Measurements from ENCODE around the gene STYX.
"Not testable (repeated sequence)": the region's sequence is repeated elsewhere in the genome, so short reads cannot be mapped to it uniquely, and the experiment has no call there.

Gene STYX

GRCh38 chr14:52703225-52703624 lies 26.7 kb upstream of the STYX start:
- Mint-ChIP-seq H3K36me3 (ENCODE audit: insufficient read depth) (peaks cover 13% of the 10 kb centered on the region), H3K9me3 (no peaks in the 10 kb centered on the region), H3K27me3 (no peaks in the 10 kb centered on the region), H3K27ac (ENCODE audit: low read depth) (no peak overlapping the region), H3K4me3 (no peak overlapping the region), H3K4me1 (peaks cover 21% of the 10 kb centered on the region)
- ATAC-seq (replicated peaks; ENCODE audit: extremely low read depth, poor library complexity, severe bottlenecking) (no peak), DNase-seq (ENCODE audit: low spot score in 2 of 2) (no peak)

DNA sequence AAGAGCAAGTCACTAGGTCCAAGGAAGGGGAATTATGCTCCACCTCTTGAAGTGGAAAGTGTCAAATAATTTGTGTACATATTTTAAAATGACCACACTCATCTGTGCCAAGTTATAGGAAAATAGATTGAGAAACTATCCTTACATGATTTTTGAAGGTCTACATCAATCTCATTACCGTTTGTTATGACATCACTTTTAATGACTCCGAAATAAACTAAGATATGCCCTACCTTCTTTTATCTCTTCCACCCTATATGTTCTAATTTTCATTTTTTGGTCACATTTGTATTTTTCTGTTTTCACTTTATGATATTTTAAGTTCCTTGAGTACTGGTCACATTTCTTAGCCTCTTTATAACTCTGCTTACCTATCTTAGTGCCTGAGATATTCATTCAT lies 26.3 kb upstream of the STYX start:
- Mint-ChIP-seq H3K4me3 (no peak overlapping the region), H3K27me3 (no peaks in the 10 kb centered on the region), H3K4me1 (peaks cover 23% of the 10 kb centered on the region), H3K36me3 (ENCODE audit: insufficient read depth) (peaks cover 13% of the 10 kb centered on the region), H3K27ac (ENCODE audit: low read depth) (no peak overlapping the region), H3K9me3 (no peaks in the 10 kb centered on the region)
- DNase-seq (ENCODE audit: low spot score in 2 of 2): no peak
- no peak for ATAC-seq (replicated peaks; ENCODE audit: extremely low read depth, poor library complexity, severe bottlenecking)

GRCh38 chr14:52706286-52706685 lies 23.7 kb upstream of the STYX start:
- peaks cover 30% of the 10 kb centered on the region for H3K36me3 Mint-ChIP-seq (ENCODE audit: insufficient read depth)
- ATAC-seq (replicated peaks; ENCODE audit: extremely low read depth, poor library complexity, severe bottlenecking): peak; percentile 9
- H3K4me3 Mint-ChIP-seq: peak overlapping the region; percentile 98
- H3K27me3 Mint-ChIP-seq: no peaks in the 10 kb centered on the region
- no peaks in the 10 kb centered on the region for H3K9me3 Mint-ChIP-seq
- H3K27ac Mint-ChIP-seq (ENCODE audit: low read depth): peak overlapping the region; percentile 94
- DNase-seq (ENCODE audit: low spot score in 2 of 2): no peak
- H3K4me1 Mint-ChIP-seq: peaks cover 26% of the 10 kb centered on the region

- Mint-ChIP-seq H3K4me3 (peak within 1 kb of the TSS; percentile 98), H3K9me3 (no peaks in the 10 kb centered on the region), H3K27me3 (no peaks in the 10 kb centered on the region), H3K36me3 (ENCODE audit: insufficient read depth) (peaks cover 33% of the 10 kb centered on the region), H3K27ac (ENCODE audit: low read depth) (peak within 1 kb of the TSS; percentile 94), H3K4me1 (peaks cover 28% of the 10 kb centered on the region)
- peak; percentile 98 for ATAC-seq (replicated peaks; ENCODE audit: extremely low read depth, poor library complexity, severe bottlenecking)
- peak; percentile 80 for DNase-seq (ENCODE audit: low spot score in 2 of 2)
Observed at GRCh38 chr14:52706724-52707706, 23.0 kb upstream of the STYX start, which contains the start of gene PSMC6. TSS of gene PSMC6 (plus strand) at chr14:52707200. CDS start at chr14:52707220, 20 bp downstream.

DNA sequence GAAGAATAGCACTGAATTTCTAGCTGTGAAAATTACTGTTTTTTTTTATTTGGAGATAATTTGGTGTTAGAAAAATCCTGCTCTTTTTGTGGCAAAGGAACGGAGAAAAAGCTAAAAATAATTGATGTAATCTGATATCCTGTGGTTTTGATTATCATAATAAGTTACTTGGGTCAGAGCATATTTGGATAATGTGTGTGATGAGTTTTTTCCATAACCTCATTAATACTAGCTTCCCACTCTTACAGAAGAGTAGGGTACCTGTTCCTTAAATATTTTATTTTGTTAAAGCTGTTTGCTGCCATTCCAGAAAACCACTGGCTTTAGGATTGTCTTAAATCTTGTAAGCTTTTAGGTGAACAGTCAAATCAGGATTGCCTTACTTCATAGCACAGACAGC lies 18.3 kb upstream of the STYX start:
- no peak overlapping the region for H3K27ac Mint-ChIP-seq (ENCODE audit: low read depth)
- peaks cover 22% of the 10 kb centered on the region for H3K4me1 Mint-ChIP-seq
- DNase-seq (ENCODE audit: low spot score in 2 of 2) (no peak), ATAC-seq (replicated peaks; ENCODE audit: extremely low read depth, poor library complexity, severe bottlenecking) (no peak)
- no peak overlapping the region for H3K4me3 Mint-ChIP-seq
- H3K27me3 Mint-ChIP-seq: no peaks in the 10 kb centered on the region
- H3K36me3 Mint-ChIP-seq (ENCODE audit: insufficient read depth): peaks cover 69% of the 10 kb centered on the region
- H3K9me3 Mint-ChIP-seq: no peaks in the 10 kb centered on the region

GRCh38 chr14:52716155-52716554 lies 13.8 kb upstream of the STYX start:
- Mint-ChIP-seq H3K36me3 (ENCODE audit: insufficient read depth) (peaks cover 73% of the 10 kb centered on the region), H3K4me3 (no peak overlapping the region), H3K27ac (ENCODE audit: low read depth) (peak overlapping the region; percentile 16), H3K4me1 (peaks cover 3% of the 10 kb centered on the region), H3K27me3 (no peaks in the 10 kb centered on the region), H3K9me3 (no peaks in the 10 kb centered on the region)
- ATAC-seq (replicated peaks; ENCODE audit: extremely low read depth, poor library complexity, severe bottlenecking) (no peak), DNase-seq (ENCODE audit: low spot score in 2 of 2) (no peak)

DNA sequence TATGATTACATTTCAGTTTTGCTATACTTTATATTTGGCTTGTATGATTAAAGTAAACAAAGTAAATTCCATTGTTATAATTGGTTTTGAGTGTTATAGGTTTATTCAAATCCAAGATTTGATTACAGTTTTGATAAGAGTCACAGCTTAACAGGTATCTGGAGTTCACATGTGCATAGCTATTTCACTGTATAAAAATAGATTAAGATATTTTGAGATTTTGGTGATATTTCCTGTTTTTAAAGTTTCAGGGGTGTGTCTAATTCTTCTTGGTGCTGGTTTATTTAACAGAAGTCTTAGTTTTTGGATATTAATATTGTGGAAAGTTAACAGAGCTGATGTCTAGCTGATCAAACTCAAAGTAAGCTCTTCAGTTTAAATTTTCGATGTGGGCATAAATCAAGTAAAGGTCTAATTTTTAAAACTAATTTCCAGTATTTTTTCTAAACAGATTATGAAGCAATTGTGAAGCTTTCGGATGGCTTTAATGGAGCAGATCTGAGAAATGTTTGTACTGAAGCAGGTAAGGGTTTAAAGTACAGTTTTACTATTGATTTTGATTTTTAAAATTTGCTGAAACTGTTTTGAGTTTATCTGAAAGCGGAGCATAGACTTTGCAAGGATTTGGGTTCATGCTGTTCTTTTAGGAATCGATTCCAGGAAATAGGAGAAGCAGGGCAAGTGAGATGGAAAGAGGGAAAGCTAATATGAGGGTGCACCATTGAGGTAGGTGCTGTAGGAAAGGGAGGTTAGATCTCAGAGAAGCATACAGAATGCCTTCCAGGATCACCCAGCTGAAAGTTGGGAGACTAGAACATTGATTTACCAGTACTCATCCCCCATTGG lies 6.2 kb upstream of the STYX start:
- DNase-seq (ENCODE audit: low spot score in 2 of 2) (no peak), ATAC-seq (replicated peaks; ENCODE audit: extremely low read depth, poor library complexity, severe bottlenecking) (no peak)
- peaks cover 27% of the 10 kb centered on the region for H3K4me1 Mint-ChIP-seq
- H3K36me3 Mint-ChIP-seq (ENCODE audit: insufficient read depth): peaks cover 55% of the 10 kb centered on the region
- peak overlapping the region; percentile 64 for H3K27ac Mint-ChIP-seq (ENCODE audit: low read depth)
- H3K27me3 Mint-ChIP-seq: no peaks in the 10 kb centered on the region
- H3K9me3 Mint-ChIP-seq: no peaks in the 10 kb centered on the region
- H3K4me3 Mint-ChIP-seq: no peak overlapping the region

- Mint-ChIP-seq H3K27me3 (no peaks in the 10 kb centered on the region), H3K4me3 (no peak overlapping the region), H3K36me3 (ENCODE audit: insufficient read depth) (peaks cover 52% of the 10 kb centered on the region), H3K27ac (ENCODE audit: low read depth) (no peak overlapping the region), H3K9me3 (no peaks in the 10 kb centered on the region), H3K4me1 (peaks cover 27% of the 10 kb centered on the region)
- DNase-seq (ENCODE audit: low spot score in 2 of 2) (no peak), ATAC-seq (replicated peaks; ENCODE audit: extremely low read depth, poor library complexity, severe bottlenecking) (no peak)
Observed at GRCh38 chr14:52724360-52724644, 5.7 kb upstream of the STYX start.

DNA sequence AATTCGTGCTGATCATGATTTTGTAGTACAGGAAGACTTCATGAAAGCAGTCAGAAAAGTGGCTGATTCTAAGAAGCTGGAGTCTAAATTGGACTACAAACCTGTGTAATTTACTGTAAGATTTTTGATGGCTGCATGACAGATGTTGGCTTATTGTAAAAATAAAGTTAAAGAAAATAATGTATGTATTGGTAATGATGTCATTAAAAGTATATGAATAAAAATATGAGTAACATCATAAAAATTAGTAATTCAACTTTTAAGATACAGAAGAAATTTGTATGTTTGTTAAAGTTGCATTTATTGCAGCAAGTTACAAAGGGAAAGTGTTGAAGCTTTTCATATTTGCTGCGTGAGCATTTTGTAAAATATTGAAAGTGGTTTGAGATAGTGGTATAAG lies 2.5 kb upstream of the STYX start:
- Mint-ChIP-seq H3K36me3 (ENCODE audit: insufficient read depth) (peaks cover 45% of the 10 kb centered on the region), H3K4me1 (peaks cover 13% of the 10 kb centered on the region)
- H3K27me3 Mint-ChIP-seq; DNase-seq (ENCODE audit: low spot score in 2 of 2); H3K27ac Mint-ChIP-seq (ENCODE audit: low read depth); ATAC-seq (replicated peaks; ENCODE audit: extremely low read depth, poor library complexity, severe bottlenecking); H3K4me3 Mint-ChIP-seq; H3K9me3 Mint-ChIP-seq: not testable (repeated sequence)

DNA sequence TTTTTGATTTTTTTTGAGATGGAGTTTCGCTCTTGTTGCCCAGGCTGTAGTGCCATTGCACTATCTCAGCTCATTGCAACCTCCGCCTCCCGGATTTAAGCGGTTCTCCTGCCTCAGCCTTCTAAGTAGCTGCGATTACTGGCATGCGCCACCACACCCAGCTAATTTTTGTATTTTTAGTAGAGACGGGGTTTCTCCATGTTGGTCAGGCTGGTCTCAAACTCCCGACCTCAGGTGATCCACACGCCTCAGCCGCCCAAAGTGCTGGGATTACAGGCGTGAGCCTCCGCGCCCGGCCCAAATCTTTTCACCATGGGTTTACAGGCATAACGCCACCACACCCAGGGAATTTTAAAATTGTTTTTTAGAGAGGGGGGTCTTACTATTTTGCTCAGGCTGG lies 931 bp upstream of the STYX start:
- DNase-seq (ENCODE audit: low spot score in 2 of 2); ATAC-seq (replicated peaks; ENCODE audit: extremely low read depth, poor library complexity, severe bottlenecking); H3K9me3 Mint-ChIP-seq; H3K4me3 Mint-ChIP-seq; H3K27me3 Mint-ChIP-seq: not testable (repeated sequence)
- Mint-ChIP-seq H3K36me3 (ENCODE audit: insufficient read depth) (peaks cover 42% of the 10 kb centered on the region), H3K27ac (ENCODE audit: low read depth) (peak overlapping the region; percentile 38), H3K4me1 (peaks cover 16% of the 10 kb centered on the region)

DNA sequence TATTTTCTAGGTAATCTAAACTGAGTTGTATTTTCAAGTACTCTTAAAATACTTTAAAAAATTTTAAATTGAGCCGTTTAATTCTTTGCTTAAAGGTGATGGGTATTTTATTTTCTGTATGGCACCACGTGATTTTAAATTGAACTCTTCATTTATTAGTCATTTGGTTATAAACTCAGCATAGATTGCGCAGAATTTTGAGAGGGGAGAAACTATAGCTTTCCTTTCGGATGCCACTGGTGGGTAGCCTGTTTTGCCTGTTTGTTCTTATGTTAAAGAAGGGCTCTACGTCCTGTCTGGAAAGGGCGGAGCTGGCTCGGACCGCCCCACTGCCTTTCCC lies 411 bp upstream of the STYX start:
- no peak for ATAC-seq (replicated peaks; ENCODE audit: extremely low read depth, poor library complexity, severe bottlenecking)
- Mint-ChIP-seq H3K36me3 (ENCODE audit: insufficient read depth) (peaks cover 47% of the 10 kb centered on the region), H3K4me1 (peaks cover 18% of the 10 kb centered on the region), H3K9me3 (no peaks in the 10 kb centered on the region), H3K4me3 (peak overlapping the region; percentile 92), H3K27me3 (no peaks in the 10 kb centered on the region), H3K27ac (ENCODE audit: low read depth) (peak overlapping the region; percentile 53)
- no peak for DNase-seq (ENCODE audit: low spot score in 2 of 2)

DNA sequence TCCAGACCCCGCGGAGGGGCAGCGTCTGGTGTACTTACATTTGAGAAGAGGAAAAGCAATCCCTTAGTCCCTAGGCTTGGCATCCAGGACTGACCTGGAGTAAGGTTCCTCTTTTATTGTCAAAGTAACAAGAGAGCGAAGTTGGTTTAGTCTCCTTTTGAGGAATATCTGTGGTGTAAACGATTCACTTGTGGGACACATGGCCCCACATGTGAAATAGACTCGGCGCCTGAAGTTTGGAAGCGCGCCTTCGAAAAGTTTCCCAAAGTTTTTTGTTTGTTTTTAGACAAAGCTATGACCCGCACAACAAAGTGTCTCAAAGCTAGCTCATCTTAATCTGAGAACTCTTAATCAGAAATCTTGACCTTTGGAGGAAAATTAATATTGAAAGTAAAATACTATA lies 744 bp downstream of the STYX start:
- H3K4me1 Mint-ChIP-seq: peaks cover 27% of the 10 kb centered on the region
- peaks cover 42% of the 10 kb centered on the region for H3K36me3 Mint-ChIP-seq (ENCODE audit: insufficient read depth)
- peak overlapping the region; percentile 92 for H3K4me3 Mint-ChIP-seq
- H3K9me3 Mint-ChIP-seq: no peaks in the 10 kb centered on the region
- no peaks in the 10 kb centered on the region for H3K27me3 Mint-ChIP-seq
- ATAC-seq (replicated peaks; ENCODE audit: extremely low read depth, poor library complexity, severe bottlenecking) (no peak), DNase-seq (ENCODE audit: low spot score in 2 of 2) (no peak)
- H3K27ac Mint-ChIP-seq (ENCODE audit: low read depth): peak overlapping the region; percentile 53

GRCh38 chr14:52733824-52734223 lies 3.9 kb downstream of the STYX start:
- Mint-ChIP-seq H3K27ac (ENCODE audit: low read depth) (no peak overlapping the region), H3K9me3 (no peaks in the 10 kb centered on the region), H3K4me3 (no peak overlapping the region), H3K36me3 (ENCODE audit: insufficient read depth) (peaks cover 28% of the 10 kb centered on the region), H3K27me3 (no peaks in the 10 kb centered on the region), H3K4me1 (peaks cover 53% of the 10 kb centered on the region)
- ATAC-seq (replicated peaks; ENCODE audit: extremely low read depth, poor library complexity, severe bottlenecking): no peak
- DNase-seq (ENCODE audit: low spot score in 2 of 2): no peak
